Fibroblast of lung (primary cell): Measurements from ENCODE around the gene KAT2B. TPM values are rescaled to one million over a fixed set of nuclear protein-coding genes. Genes with fewer than 3 reads are reported as not detected.
A peak's percentile ranks its signal among the peaks of the same experiment; 100 is the strongest.

Source experiments
- DNase-seq, 2 donors: peaks; one replicate each; pipeline versions ENCODE4 v3.0.0 to v3.0.0-alpha.2; 2010; ENCODE audit warnings: low read depth in 2 of 2
- H2AFZ ChIP-seq: 2 replicates; pipeline ENCODE4 v1.5.1; 2012; ENCODE audit warnings: low read length, control low read depth, inconsistent platforms
- H3K27ac ChIP-seq: 2 replicates; pipeline ENCODE4 v1.5.1; 2011; ENCODE audit warnings: low read length, control low read depth; ENCODE audit not compliant: insufficient read depth
- H3K27me3 ChIP-seq: 2 replicates; pipeline ENCODE4 v1.5.1; 2011; ENCODE audit warnings: mild to moderate bottlenecking, low read length; ENCODE audit not compliant: control insufficient read depth, insufficient read depth
- H3K36me3 ChIP-seq: 2 replicates; pipeline ENCODE4 v1.5.1; 2011; ENCODE audit warnings: low read length; ENCODE audit not compliant: control insufficient read depth, insufficient read depth
- H3K4me1 ChIP-seq: 2 replicates; pipeline ENCODE4 v1.5.1; 2011; ENCODE audit warnings: low read length; ENCODE audit not compliant: control insufficient read depth, insufficient read depth; ENCODE audit errors: extremely low read depth
- H3K4me2 ChIP-seq: 2 replicates; pipeline ENCODE4 v1.5.1; 2011; ENCODE audit warnings: low read length, control low read depth; ENCODE audit not compliant: insufficient read depth; ENCODE audit errors: extremely low read depth
- H3K4me3 ChIP-seq, 4 experiments: fragments of 200-600 bp in 1 of 4; sonication (generic) in 1 of 4; replicated peaks in 1 of 4; 2 replicates each; pipeline ENCODE4 v1.5.1; 2011 to 2016; ENCODE audit warnings: low read length in 4 of 4, low read depth in 3 of 4, mild to moderate bottlenecking in 3 of 4, control low read depth in 2 of 4, inconsistent platforms in 1 of 4, mixed read lengths in 1 of 4; ENCODE audit not compliant: insufficient read depth in 1 of 4; ENCODE audit errors: control extremely low read depth in 1 of 4
- H3K79me2 ChIP-seq: 2 replicates; pipeline ENCODE4 v1.5.1; 2012; ENCODE audit warnings: mild to moderate bottlenecking, low read length, inconsistent platforms; ENCODE audit not compliant: control insufficient read depth, insufficient read depth
- H3K9ac ChIP-seq: 2 replicates; pipeline ENCODE4 v1.5.1; 2011; ENCODE audit warnings: mild to moderate bottlenecking, low read length, control low read depth; ENCODE audit not compliant: insufficient read depth
- H3K9me3 ChIP-seq: 2 replicates; pipeline ENCODE4 v1.5.1; 2012; ENCODE audit warnings: low read depth, low read length; ENCODE audit not compliant: control insufficient read depth, insufficient read depth
- H4K20me1 ChIP-seq: 2 replicates; pipeline ENCODE4 v1.5.1; 2011; ENCODE audit warnings: low read length; ENCODE audit not compliant: control insufficient read depth, insufficient read depth; ENCODE audit errors: extremely low read depth
- EZH2 ChIP-seq: IDR thresholded peaks from 2 replicates; pipeline ENCODE4 v1.5.1; 2012; ENCODE audit warnings: low read length, control low read depth, mild to moderate bottlenecking; ENCODE audit errors: missing control alignments
- polyA plus RNA-seq, 2 donors: library from polyadenylated mRNA; depleted of rRNA in 1 of 2; stranded (reverse) in 1 of 2; unstranded in 1 of 2; fragments of >200 nt; gene quantifications; 2 replicates each; pipeline ENCODE4 v1.2.1, GENCODE V29; 2011 to 2012; ENCODE audit warnings: missing spikeins in 1 of 2
- total RNA-seq: library from RNA; depleted of rRNA; stranded (reverse); fragments of >200 nt; gene quantifications from 2 replicates; pipeline ENCODE4 v1.2.1, GENCODE V29; 2014
- TF ChIP-seq, protein P1 (sequence below), 2 donors: IDR thresholded peaks in 1 of 2; conservative IDR thresholded peaks in 1 of 2; 1 replicate in 1 of 2; 2 replicates in 1 of 2; pipeline ENCODE4 v1.5.1; 2011 to 2012; ENCODE audit warnings: low read length in 2 of 2, control low read depth in 1 of 2, inconsistent platforms in 1 of 2, low read depth in 1 of 2, mild to moderate bottlenecking in 1 of 2

Gene KAT2B
- total and polyA plus RNA-seq, 2 donors (not counting 1 experiment from before 2014, with no cell fraction given): 9.1 to 14.7 TPM

DNA sequence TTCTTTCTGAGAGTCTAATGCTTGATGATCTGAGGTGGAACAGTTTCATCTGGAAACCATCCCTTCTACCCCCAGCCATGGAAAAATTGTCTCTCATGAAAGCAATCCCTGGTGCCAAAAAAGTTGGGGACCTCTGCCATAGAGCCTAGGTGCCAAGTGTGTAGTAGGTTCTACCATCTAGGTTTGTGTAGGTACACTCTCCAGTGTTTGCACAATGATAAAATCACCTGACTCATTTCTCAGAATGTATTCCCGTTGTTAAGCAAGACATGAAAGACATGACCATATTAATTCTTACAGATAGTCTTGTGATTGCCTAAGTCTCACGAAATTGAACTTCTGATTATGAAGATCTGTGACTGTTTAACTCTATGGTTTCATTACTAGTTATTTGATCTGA, 68.6 kb downstream of the KAT2B start:
- no peak for TF ChIP-seq EZH2
- TF ChIP-seq, protein P1, sequence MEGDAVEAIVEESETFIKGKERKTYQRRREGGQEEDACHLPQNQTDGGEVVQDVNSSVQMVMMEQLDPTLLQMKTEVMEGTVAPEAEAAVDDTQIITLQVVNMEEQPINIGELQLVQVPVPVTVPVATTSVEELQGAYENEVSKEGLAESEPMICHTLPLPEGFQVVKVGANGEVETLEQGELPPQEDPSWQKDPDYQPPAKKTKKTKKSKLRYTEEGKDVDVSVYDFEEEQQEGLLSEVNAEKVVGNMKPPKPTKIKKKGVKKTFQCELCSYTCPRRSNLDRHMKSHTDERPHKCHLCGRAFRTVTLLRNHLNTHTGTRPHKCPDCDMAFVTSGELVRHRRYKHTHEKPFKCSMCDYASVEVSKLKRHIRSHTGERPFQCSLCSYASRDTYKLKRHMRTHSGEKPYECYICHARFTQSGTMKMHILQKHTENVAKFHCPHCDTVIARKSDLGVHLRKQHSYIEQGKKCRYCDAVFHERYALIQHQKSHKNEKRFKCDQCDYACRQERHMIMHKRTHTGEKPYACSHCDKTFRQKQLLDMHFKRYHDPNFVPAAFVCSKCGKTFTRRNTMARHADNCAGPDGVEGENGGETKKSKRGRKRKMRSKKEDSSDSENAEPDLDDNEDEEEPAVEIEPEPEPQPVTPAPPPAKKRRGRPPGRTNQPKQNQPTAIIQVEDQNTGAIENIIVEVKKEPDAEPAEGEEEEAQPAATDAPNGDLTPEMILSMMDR (conservative IDR thresholded peaks at IDR 0.05 in 1 of 2, IDR thresholded peaks at IDR 0.05 in 1 of 2; ENCODE audit: low read depth in 1 of 2, low read length in 2 of 2): no peak
- H2AFZ ChIP-seq: no peak overlapping the region
- no peak overlapping the region for H3K4me2 ChIP-seq

DNA sequence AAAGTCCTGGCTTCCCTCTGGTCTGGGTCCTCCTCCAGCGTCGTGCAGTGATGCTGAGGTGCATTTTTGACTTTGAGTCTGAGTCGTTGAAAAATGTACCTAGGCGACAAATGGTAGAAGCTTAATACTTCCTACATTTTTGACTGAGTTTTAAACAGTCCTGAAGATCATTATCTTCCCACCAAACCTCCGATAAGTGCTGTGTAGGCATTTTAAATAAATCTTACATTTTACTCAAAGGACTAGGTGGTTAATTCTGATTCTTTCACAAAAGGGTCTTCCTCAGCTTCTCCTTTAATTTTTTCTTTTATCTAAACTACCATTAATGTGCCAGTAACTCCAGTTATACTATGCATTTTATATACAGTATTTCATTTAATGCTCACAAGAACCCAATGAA, 70.6 kb downstream of the KAT2B start:
- DNase-seq: no peak
- H3K9ac ChIP-seq: no peak overlapping the region
- H2AFZ ChIP-seq: no peak overlapping the region
- H3K9me3 ChIP-seq: no peaks in the 10 kb centered on the region
- TF ChIP-seq, protein P1 (conservative IDR thresholded peaks at IDR 0.05 in 1 of 2, IDR thresholded peaks at IDR 0.05 in 1 of 2; ENCODE audit: low read depth in 1 of 2, low read length in 2 of 2): no peak
- TF ChIP-seq EZH2: no peak
- no peaks in the 10 kb centered on the region for H3K4me1 ChIP-seq
- no peak overlapping the region for H3K4me3 ChIP-seq
- no peaks in the 10 kb centered on the region for H3K79me2 ChIP-seq
- no peaks in the 10 kb centered on the region for H3K36me3 ChIP-seq
- no peak overlapping the region for H3K4me2 ChIP-seq
- H4K20me1 ChIP-seq: no peaks in the 10 kb centered on the region
- no peaks in the 10 kb centered on the region for H3K27me3 ChIP-seq
- H3K27ac ChIP-seq: no peak overlapping the region

More for the DNA sequence above, 68.6 kb downstream of the KAT2B start:
- no peak overlapping the region for H3K27ac ChIP-seq
- H3K36me3 ChIP-seq: no peaks in the 10 kb centered on the region
- H3K27me3 ChIP-seq: no peaks in the 10 kb centered on the region
- no peak for DNase-seq
- H3K9me3 ChIP-seq: no peaks in the 10 kb centered on the region
- no peak overlapping the region for H3K4me3 ChIP-seq
- no peaks in the 10 kb centered on the region for H3K4me1 ChIP-seq
- H3K9ac ChIP-seq: no peak overlapping the region
- H4K20me1 ChIP-seq: no peaks in the 10 kb centered on the region
- no peaks in the 10 kb centered on the region for H3K79me2 ChIP-seq

DNA sequence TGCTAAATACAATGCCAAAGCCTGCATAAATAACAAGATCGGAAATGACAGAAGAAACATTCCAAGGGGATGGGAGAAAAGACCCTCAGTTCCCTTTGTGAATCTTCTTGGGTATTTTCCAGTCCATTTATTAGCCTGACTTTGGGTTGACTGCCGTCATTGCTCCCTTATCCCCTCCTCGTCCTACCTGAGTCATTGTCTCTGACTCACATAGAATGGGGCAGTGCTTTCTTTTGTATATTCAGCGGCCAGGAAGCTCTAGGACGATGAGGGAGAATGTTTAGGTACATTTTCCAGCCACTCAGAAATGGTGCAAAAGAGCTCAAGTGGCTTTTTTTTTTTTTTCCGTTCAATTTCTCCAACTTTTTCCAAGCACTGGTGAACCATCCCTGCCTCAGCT, 71.6 kb downstream of the KAT2B start:
- no peaks in the 10 kb centered on the region for H3K27me3 ChIP-seq
- no peaks in the 10 kb centered on the region for H4K20me1 ChIP-seq
- H3K4me1 ChIP-seq: no peaks in the 10 kb centered on the region
- no peak overlapping the region for H3K4me2 ChIP-seq
- H3K9me3 ChIP-seq: no peaks in the 10 kb centered on the region
- H3K27ac ChIP-seq: no peak overlapping the region
- TF ChIP-seq, protein P1 (conservative IDR thresholded peaks at IDR 0.05 in 1 of 2, IDR thresholded peaks at IDR 0.05 in 1 of 2; ENCODE audit: low read depth in 1 of 2, low read length in 2 of 2): no peak
- no peak for TF ChIP-seq EZH2
- no peak overlapping the region for H3K4me3 ChIP-seq
- no peak overlapping the region for H2AFZ ChIP-seq
- H3K36me3 ChIP-seq: no peaks in the 10 kb centered on the region
- no peaks in the 10 kb centered on the region for H3K79me2 ChIP-seq
- H3K9ac ChIP-seq: no peak overlapping the region
- peak in 1 of 2 donors; percentile 66 for DNase-seq
